Measurements from ENCODE around the gene C1orf174.
A peak's percentile ranks its signal among the peaks of the same experiment; 100 is the strongest.

C1orf174 gene

GRCh38 chr1:3910049-3910731, 10.1 kb upstream of the C1orf174 start:
- no peak for DNase-seq (ENCODE audit: low read depth in 2 of 2)

DNA sequence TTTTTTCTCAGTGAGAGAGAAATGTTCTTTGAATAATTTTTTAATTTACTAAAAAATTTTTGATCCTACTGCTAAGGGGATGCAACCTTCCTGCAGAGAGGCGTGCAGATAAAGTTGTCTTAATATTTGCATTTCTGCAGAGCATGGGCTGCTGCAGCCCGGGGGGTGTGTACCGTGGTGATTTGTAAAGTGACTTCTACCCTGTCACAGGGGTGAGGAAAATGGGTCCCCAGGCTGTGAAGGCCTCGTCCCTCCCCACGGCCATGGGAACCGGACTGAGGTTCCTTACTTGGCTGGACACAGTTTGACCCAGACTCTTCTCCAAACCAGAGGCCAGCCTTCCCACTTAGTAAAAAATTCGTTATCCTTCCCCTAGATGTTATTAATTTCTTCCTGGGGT, 9.5 kb upstream of the C1orf174 start:
- DNase-seq (ENCODE audit: low read depth in 2 of 2): no peak

DNA sequence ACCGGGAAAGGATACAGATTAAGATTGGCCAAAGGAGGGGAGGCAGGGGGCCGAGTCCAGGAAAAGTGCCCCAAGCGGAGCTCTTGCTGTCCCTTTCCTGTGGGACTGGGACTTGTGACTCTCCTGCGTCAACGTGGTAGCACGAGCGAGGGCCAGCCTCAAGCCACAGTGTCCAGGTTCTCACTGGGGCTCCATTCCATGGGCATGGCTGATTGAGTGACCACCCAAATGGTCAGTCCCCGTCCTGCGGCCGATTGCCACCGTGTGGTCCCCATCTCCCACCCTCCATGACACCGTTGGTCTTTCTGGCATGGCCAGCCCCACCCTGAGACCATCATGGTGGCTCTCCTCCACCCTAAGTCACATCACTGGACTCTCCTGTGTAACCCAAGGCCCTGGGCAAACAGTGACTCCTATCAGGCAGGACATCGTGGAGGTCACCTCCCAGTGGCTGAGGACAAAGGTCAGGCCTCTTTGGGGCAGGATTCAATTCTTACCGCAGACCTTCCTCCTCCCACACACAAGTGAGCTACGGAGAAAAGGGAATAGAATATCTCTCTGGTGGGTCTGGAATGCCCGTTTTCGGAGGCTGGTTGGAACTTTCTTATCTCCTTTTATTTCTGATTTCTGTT, 8.9 kb upstream of the C1orf174 start:
- DNase-seq (ENCODE audit: low read depth in 2 of 2): no peak

GRCh38 chr1:3907621-3908165, 7.6 kb upstream of the C1orf174 start:
- DNase-seq (ENCODE audit: low read depth in 2 of 2): no peak

GRCh38 chr1:3907031-3907534, 7.0 kb upstream of the C1orf174 start:
- DNase-seq (ENCODE audit: low read depth in 2 of 2): no peak

DNA sequence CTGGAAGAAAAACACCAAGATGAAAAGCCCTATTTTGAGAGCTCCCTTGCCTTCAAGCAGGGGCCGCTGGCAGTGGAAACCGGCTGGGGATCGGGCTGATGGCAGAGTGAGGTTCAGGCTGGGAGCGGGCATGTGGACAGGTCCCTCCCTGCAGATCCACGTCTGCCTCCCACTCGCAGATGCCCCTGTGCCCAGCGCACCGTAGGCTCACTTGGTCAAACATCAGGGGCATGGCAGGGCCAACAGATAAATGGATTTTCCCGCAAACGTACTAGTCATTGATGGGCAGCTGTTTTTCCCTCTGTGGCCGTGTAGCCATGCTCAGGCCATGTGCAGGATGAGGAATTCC, 6.6 kb upstream of the C1orf174 start:
- no peak for DNase-seq (ENCODE audit: low read depth in 2 of 2)

GRCh38 chr1:3905953-3906671, 6.0 kb upstream of the C1orf174 start:
- DNase-seq (ENCODE audit: low read depth in 2 of 2): no peak

- no peak for DNase-seq (ENCODE audit: low read depth in 2 of 2)
Observed at GRCh38 chr1:3905266-3905952, 5.3 kb upstream of the C1orf174 start.

DNA sequence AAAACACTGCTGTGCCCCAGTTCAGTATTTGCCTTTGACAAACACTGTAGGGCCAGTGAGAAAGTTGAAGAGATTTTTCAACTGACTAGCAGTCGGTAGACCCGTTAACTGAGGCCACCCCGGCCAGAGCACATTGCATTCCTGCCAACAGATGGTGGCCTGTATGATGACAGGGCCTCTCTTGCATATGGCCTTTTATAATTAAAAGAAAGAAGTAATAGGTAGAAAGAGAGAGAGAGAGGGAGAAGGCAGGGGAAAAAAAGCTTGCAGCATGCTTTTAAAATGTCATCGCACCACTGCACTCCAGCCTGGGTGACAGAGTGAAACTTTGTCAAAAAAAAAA, 4.7 kb upstream of the C1orf174 start:
- no peak for DNase-seq (ENCODE audit: low read depth in 2 of 2)

DNA sequence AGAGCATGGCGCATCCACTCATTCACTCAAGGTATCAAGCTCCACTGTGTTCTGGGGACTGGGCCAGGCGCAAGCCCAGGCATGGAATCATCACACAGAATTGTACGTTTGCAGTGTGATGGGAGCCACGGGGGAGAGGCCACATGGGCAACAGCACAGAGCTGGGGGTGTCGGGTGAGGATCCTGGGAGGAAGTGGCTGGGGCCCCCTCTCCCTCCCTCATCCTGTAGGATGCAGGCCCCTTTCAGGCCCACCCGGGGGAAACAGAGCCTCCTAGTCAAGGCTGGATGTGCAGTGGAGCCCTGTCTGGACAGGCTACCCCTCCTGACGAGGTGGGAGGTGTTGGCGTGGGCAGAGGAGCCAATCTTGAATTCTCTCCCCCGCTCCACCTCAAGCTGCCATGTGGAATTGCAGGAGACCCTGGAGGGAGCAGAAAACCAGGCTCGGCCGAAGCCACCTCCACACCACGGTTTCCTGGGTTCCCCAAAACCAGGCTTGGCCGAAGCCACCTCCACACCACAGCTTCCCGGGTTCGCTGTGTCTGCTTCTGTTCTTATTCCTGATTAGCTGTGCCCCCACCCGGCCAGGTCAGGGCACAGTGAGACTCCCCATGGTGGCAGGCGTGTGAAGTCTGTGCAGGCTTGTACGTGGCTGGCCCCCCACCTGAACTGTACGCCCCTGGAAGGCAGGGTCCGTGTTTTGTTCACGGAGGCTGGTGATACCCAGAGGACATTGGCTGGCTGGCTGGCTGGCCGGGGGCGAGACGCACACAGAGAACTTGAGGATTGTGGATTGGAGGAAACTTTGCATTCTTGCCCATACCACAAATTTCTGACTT, 4.2 kb upstream of the C1orf174 start:
- DNase-seq (ENCODE audit: low read depth in 2 of 2): no peak

GRCh38 chr1:3903141-3904005, 3.3 kb upstream of the C1orf174 start:
- no peak for DNase-seq (ENCODE audit: low read depth in 2 of 2)

DNA sequence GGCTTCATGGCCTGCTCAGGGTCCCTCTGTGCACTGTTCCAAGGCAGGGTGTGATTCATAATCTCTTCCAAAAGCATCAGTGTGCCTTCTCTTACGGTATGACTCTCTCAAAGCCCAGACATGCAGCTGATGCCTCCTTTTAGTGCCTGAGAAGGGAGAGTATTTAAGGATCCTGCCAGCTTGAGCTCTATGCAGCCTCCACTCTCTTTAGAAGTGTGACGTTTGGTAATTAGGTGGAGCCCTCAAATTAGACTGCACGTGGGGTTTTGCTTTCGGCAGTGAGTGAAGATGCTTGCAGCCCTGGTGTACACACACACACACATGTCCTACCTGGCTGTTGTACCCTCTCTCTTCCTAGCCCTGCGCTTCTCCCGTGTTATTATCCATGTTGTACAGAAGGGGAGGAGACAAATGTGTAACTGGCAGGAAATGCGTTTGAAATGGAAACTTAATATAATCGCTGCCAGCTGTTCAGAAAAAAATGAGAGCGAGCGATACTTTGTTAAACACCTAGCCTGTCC, 2.6 kb upstream of the C1orf174 start:
- DNase-seq (ENCODE audit: low read depth in 2 of 2): no peak

- DNase-seq (ENCODE audit: low read depth in 2 of 2): no peak
Observed at GRCh38 chr1:3902111-3902511, 2.0 kb upstream of the C1orf174 start.

GRCh38 chr1:3900969-3901529, 977 bp upstream of the C1orf174 start:
- DNase-seq (ENCODE audit: low read depth in 2 of 2): peak; percentile 63 to 65

GRCh38 chr1:3899754-3900149, 320 bp downstream of the C1orf174 start:
- DNase-seq (ENCODE audit: low read depth in 2 of 2): no peak

DNA sequence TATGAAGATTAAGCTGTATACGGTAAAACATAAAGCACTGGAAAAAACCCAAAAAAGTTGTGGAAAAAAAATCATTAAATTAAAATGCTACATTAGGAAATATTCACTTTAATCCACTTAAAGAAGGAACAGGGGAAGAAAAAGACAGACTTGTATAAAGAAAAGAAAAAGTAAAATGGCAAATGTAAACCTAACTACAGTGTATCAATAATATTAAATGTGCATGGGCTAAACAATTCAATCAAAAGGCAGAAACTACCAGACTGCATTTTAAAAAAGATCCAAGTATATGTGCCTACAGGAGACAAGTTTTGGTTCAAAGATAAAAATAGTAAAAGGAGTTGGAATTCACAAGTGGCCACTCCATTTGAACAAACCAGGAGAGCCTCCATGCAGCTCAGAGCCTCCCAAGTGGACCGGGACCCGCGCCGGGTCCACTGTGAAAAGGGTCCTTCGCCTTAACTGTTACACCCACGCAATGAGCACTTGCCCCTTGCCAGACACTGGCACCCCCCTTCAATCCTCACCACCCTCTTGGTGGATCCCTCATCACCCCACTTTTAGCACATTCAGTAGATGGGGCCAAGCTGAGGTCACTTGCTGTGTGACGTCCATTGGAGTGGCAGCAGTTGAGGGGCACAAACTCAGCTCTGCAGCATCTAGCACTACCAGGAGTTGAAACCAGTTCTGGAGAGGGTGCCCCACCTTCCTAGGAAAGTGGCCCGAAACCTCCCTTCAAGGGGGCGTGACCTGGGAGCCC, 898 bp downstream of the C1orf174 start:
- DNase-seq (ENCODE audit: low read depth in 2 of 2): no peak

DNA sequence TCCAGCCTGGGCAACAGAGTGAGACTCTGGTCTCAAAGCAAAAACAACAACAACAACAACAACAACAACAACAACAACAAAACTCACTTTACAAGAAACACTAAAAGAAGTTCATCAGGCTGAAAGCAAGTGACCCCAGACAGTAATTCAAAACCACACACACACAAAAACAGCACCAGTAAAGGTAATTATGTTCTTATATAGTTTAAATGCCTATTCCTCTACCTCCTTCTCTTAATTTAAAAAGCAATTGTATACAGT, 1.7 kb downstream of the C1orf174 start:
- DNase-seq (ENCODE audit: low read depth in 2 of 2): no peak

DNA sequence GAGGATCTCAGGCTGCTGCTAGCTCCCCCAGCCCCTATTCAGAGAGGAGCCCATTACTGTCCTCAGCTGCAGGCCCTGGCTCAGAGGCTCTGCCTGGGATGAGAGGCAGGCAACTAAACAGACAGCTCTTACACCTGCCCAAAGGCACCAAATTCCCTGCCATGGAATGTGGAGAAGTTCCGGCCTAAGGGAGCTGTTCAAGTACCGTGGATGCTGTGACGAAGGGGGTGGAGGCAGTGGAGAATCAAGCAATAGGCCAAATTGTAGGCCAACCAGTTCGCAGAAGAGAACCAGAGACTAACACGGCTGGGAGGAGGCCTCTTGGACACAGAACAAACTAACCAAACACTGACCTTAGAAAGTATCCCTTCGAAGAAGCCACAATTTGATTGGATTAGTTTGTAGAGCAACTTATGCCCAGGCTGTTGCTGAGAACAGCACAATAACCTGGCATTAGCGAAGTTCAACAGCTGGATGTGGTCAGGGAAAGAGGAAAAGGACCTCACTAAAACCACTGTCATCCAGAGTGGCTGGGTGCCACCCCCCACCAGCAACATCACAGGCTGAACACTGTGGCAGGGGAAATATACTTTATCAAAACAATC, 3.6 kb downstream of the C1orf174 start:
- DNase-seq (ENCODE audit: low read depth in 2 of 2): no peak

DNA sequence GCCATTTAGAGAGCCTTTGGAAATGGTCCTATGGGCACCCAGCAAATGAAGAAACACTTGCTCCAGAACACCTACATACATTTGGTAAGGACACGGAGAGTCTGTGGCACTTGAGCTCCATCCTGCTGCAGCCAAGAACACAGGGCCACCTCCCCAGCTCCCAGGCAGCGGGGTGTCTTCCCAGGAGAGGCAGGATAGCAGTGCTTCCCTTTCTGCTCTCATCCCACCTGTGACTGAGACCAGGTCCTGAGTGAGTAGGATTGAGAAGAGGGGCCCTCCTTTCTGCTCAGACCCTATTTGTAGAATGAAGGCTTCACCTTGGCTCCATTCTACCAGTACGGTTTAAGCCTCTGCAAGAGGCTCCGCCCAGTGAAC, 4.1 kb downstream of the C1orf174 start:
- DNase-seq (ENCODE audit: low read depth in 2 of 2): no peak
